ENCODE results near the gene THRSP. TPM values are rescaled to one million over a fixed set of nuclear protein-coding genes. Genes with fewer than 3 reads are reported as not detected.
"Not testable (repeated sequence)": the region's sequence is repeated elsewhere in the genome, so short reads cannot be mapped to it uniquely, and the experiment has no call there.

THRSP gene
- total and polyA plus RNA-seq, 2 donors from 2014 or later: 6.4 TPM; not detected in 1

DNA sequence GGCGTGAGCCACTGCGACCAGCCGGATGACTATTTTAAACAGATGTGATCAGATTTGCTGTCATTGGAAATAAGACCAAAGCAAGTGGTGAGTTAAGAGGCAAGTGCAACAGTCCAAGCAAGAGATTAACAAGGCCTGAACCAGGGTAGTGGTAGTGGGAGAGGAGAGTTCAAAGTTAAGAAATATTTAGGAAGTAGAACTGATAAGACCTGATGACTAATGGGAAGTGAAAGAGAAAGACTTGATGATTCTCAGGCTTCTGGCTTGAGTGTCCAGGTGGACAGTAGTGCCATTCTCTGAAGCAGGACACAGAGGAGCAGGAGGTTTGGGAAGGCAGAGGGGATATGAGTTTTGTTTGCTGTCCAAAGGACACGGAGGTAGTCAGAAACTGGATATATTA is 8.8 kb downstream of the THRSP start:
- no peaks in the 10 kb centered on the region for H3K9me3 ChIP-seq (ENCODE audit: control insufficient read depth in 2 of 3, insufficient read depth in 1 of 3, low read length in 3 of 3)
- DNase-seq (no peak), FAIRE-seq (no peak)
- H3K36me3 ChIP-seq (ENCODE audit: control insufficient read depth in 2 of 3, insufficient read depth in 3 of 3, low read length in 3 of 3): peaks cover 2 to 21% (median 16%) of the 10 kb centered on the region in 3 donors
- intact Hi-C loops (cut with DNase I): no loop called here
- H3K4me3 ChIP-seq (ENCODE audit: low read length in 3 of 3): no peak overlapping the region
- H3K9ac ChIP-seq (ENCODE audit: low read length in 3 of 3): no peak overlapping the region
- TF ChIP-seq, protein P1, sequence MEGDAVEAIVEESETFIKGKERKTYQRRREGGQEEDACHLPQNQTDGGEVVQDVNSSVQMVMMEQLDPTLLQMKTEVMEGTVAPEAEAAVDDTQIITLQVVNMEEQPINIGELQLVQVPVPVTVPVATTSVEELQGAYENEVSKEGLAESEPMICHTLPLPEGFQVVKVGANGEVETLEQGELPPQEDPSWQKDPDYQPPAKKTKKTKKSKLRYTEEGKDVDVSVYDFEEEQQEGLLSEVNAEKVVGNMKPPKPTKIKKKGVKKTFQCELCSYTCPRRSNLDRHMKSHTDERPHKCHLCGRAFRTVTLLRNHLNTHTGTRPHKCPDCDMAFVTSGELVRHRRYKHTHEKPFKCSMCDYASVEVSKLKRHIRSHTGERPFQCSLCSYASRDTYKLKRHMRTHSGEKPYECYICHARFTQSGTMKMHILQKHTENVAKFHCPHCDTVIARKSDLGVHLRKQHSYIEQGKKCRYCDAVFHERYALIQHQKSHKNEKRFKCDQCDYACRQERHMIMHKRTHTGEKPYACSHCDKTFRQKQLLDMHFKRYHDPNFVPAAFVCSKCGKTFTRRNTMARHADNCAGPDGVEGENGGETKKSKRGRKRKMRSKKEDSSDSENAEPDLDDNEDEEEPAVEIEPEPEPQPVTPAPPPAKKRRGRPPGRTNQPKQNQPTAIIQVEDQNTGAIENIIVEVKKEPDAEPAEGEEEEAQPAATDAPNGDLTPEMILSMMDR (IDR thresholded peaks at IDR 0.05; ENCODE audit: borderline replicate concordance, extremely low read depth, insufficient read depth): no peak
- no peaks in the 10 kb centered on the region for H3K27me3 ChIP-seq (ENCODE audit: control insufficient read depth, insufficient read depth, low read length)
- no peak overlapping the region for H3K27ac ChIP-seq (ENCODE audit: low read depth in 2 of 2, low read length in 2 of 2)
- peaks cover 0 to 8% (median 0%) of the 10 kb centered on the region in 3 donors for H3K4me1 ChIP-seq (ENCODE audit: control insufficient read depth in 2 of 3, insufficient read depth in 2 of 3, low read depth in 1 of 3, low read length in 3 of 3)

DNA sequence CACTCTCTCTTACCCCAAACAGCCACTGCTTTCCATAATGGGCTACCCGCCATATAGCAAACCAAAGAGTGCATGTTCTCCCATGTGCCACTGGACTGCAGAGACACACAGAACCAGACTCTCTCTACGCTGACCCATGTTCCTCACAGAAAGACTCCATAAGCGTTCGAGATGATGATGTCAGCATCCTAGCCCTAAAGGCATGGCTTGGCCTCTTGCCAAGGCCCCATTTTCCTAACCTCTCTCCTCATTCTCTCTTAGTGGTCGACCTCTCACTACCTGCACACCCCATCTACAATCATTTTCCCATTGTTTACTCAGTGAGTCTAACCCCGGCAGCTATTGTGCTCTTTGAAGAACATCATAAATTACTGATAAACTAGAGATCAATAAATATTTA is 11.1 kb downstream of the THRSP start:
- Histone ChIP-seq H3K36me3 (ENCODE audit: control insufficient read depth in 2 of 3, insufficient read depth in 3 of 3, low read length in 3 of 3) (peaks cover 0 to 16% (median 9%) of the 10 kb centered on the region in 3 donors), H3K9ac (ENCODE audit: low read length in 3 of 3) (no peak overlapping the region), H3K27me3 (ENCODE audit: control insufficient read depth, insufficient read depth, low read length) (no peaks in the 10 kb centered on the region), H3K27ac (ENCODE audit: low read depth in 2 of 2, low read length in 2 of 2) (no peak overlapping the region), H3K4me1 (ENCODE audit: control insufficient read depth in 2 of 3, insufficient read depth in 2 of 3, low read depth in 1 of 3, low read length in 3 of 3) (peaks cover 0 to 17% (median 7%) of the 10 kb centered on the region in 3 donors), H3K4me3 (ENCODE audit: low read length in 3 of 3) (no peak overlapping the region), H3K9me3 (ENCODE audit: control insufficient read depth in 2 of 3, insufficient read depth in 1 of 3, low read length in 3 of 3) (no peaks in the 10 kb centered on the region)
- DNase-seq (no peak), FAIRE-seq (no peak)
- intact Hi-C loops (cut with DNase I): no loop called here
- TF ChIP-seq, protein P1 (IDR thresholded peaks at IDR 0.05; ENCODE audit: borderline replicate concordance, extremely low read depth, insufficient read depth): no peak

DNA sequence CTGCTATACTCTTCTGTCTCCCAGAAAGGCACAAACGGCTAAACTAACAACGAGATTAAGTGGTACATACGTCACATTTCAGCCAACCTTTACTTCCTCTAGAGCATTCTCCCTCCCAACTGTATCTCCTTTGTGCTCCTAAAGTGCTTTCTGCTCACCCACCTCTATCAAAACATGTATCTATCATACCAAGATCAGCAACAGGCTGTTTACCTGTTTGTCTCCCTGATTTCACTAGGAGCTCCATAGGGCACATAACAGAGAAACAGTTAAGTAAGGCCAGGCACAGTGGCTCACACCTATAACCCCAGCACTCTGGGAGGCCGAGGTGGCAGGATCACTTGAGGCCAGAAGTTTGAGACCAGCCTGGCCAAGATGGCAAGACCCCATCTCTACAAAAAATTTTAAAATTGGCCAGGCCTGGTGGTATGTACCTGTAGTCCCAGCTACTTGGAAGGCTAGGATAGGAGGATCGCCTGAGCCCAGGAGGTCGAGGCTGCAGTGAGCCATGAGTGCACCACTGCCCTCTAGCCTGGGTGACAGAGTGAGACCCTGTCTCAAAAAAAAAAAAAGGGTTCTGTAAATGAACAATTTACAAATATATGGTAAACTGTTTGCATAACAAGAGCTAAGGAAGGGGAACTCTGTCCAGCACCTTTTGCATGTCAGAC is 13.2 kb downstream of the THRSP start:
- Histone ChIP-seq H3K27ac (ENCODE audit: low read depth in 2 of 2, low read length in 2 of 2) (no peak overlapping the region), H3K4me3 (ENCODE audit: low read length in 3 of 3) (no peak overlapping the region), H3K9ac (ENCODE audit: low read length in 3 of 3) (no peak overlapping the region), H3K36me3 (ENCODE audit: control insufficient read depth in 2 of 3, insufficient read depth in 3 of 3, low read length in 3 of 3) (peaks cover 0 to 7% (median under 1%) of the 10 kb centered on the region in 3 donors), H3K9me3 (ENCODE audit: control insufficient read depth in 2 of 3, insufficient read depth in 1 of 3, low read length in 3 of 3) (no peaks in the 10 kb centered on the region), H3K27me3 (ENCODE audit: control insufficient read depth, insufficient read depth, low read length) (no peaks in the 10 kb centered on the region), H3K4me1 (ENCODE audit: control insufficient read depth in 2 of 3, insufficient read depth in 2 of 3, low read depth in 1 of 3, low read length in 3 of 3) (peaks cover 0 to 17% (median 7%) of the 10 kb centered on the region in 3 donors)
- FAIRE-seq: no peak
- intact Hi-C loops (cut with DNase I): no loop called here
- DNase-seq: no peak
- TF ChIP-seq, protein P1 (IDR thresholded peaks at IDR 0.05; ENCODE audit: borderline replicate concordance, extremely low read depth, insufficient read depth): no peak

- peak overlapping the region in 2 of 3 donors; percentile 93 to 98 for H3K4me3 ChIP-seq (ENCODE audit: low read length in 3 of 3)
- H3K27ac ChIP-seq (ENCODE audit: low read depth in 2 of 2, low read length in 2 of 2); H3K9ac ChIP-seq (ENCODE audit: low read length in 3 of 3); FAIRE-seq; H3K27me3 ChIP-seq (ENCODE audit: control insufficient read depth, insufficient read depth, low read length); DNase-seq; H3K9me3 ChIP-seq (ENCODE audit: control insufficient read depth in 2 of 3, insufficient read depth in 1 of 3, low read length in 3 of 3); H3K36me3 ChIP-seq (ENCODE audit: control insufficient read depth in 2 of 3, insufficient read depth in 3 of 3, low read length in 3 of 3); intact Hi-C loops (cut with DNase I): not testable (repeated sequence)
- peaks cover 0 to 17% (median 7%) of the 10 kb centered on the region in 3 donors for H3K4me1 ChIP-seq (ENCODE audit: control insufficient read depth in 2 of 3, insufficient read depth in 2 of 3, low read depth in 1 of 3, low read length in 3 of 3)
Measured at GRCh38 chr11:78077592-78077991, 13.9 kb downstream of the THRSP start.
